T-helper 1 cell (primary cell): ENCODE data around the gene TMTC1.

Source experiments
- DNase-seq, 5 donors: peaks; one replicate each; pipeline ENCODE4 v3.0.0-alpha.2; 2012 to 2020

Gene TMTC1

DNA sequence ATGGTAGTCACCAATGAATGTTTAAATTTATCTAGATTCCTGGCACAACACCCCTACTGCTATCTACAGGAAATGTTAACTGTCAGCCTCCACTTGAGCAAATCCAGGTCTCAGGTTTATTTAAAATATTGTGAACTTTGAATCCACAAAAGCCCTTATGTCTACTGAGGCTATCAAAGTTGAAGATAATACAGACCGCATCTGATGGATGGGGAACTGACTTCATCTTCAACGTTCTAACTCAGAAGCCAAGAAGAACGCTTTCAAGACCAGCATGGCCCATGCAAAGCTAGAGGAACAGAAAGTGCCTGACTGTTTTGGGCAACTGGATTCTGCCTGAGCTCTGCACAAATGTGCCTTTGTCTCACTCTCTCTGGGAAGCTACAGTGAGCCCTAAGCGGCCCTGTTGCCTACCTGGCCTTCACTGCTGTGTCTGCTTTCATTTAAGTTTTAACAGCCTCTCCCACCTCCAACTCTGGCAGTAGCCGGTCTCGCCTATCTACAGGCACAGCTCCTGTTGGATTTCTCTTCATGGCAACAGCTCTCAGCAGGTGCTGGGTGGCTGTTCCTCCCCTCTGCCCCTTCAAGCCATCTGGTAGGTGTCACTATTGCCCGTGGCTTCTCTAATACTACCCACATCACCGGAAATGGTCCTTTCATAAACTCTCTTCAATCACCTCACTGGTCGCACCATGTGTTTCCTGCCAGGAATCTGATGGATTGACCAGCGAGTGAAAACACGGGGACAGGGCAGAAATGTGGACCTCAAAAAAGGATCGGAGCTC, 174.1 kb downstream of the TMTC1 start:
- DNase-seq: no peak

DNA sequence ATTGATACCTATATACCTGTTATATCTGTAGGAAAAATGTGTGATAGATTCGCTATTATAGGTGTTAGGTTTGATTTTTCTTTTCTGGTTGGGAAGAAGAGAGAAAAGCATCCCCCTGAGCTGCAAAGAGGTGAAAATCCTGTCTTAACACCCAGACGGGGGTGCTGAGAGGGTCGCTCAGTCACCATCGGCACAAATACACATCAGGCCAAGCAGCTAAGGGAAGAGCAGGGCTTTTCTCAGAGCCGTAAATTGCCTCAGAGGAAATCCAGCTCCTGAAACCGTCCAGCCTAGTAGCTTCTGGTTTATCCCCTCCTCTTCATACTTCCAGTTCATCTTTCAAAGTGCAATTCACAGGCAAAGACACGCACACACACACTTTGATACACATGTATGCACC, 175.2 kb downstream of the TMTC1 start:
- DNase-seq: no peak

DNA sequence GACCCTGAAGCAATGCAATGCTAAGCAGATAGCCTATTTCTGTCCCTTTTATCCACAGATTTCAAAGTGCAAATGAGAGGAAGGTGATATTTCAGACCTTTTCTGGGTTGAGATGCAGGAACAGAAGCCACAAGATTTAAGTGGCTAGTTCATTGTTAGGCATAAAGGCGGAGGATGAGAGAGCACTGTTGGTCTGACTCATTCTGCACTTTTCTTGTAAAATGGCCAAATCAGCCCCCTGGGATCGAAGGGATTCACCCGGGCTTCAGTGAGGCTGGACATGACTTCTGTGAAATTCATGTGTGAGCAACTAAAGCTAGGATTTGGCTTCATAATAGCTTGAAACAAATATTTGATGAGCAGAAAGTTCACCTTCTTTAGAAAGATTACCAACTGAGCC, 184.4 kb downstream of the TMTC1 start:
- no peak for DNase-seq

DNA sequence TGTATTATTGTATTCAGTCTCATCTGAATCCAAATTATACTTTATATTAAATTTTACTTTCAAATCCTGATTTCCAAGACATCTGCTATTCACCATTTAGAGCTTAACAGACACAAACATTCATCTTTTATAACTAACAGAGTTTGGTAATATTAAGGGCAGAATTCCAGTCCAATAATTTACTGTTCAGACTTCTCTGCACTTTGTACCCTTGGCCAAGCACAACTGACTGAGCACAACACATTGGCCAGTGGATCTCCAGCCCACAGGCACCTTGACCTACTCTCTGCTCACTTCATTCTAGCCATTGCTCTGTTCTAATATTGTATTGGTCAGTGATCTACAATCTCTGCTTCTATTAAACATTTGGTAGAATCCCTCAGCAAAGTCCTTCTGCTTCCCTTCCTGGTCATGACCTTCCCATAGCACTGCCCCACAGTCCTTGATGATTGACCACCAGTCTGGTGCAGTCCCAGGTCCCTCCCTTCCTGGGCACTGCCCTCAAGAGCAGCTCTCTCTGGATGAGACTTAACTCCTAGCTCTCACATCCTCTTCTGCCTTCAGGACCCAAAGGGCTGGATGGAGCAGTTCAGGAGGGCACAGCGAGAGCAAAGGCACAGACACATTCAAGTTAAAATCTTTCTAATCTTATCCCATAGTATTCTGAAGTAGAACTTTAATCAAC, 188.5 kb downstream of the TMTC1 start:
- DNase-seq: no peak

DNA sequence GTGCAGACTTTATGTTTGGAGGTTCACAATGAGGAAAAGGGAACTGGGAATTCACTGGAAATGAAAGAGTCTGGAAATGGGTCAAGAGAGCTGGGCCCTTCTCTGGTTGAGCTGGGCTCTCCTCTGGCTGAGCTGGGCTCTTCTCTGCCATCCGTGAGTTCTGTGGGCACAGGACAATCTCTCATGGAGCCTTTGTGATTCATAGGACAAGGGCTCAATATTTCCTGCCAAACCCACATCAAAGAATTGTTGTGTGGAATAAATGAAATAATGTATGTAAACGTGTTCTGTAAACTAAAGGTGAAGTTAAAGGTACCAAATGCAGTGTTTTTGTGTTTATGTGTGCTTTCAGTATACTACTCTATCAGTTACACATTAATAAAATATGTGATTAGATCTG, 190.7 kb downstream of the TMTC1 start:
- DNase-seq: no peak

DNA sequence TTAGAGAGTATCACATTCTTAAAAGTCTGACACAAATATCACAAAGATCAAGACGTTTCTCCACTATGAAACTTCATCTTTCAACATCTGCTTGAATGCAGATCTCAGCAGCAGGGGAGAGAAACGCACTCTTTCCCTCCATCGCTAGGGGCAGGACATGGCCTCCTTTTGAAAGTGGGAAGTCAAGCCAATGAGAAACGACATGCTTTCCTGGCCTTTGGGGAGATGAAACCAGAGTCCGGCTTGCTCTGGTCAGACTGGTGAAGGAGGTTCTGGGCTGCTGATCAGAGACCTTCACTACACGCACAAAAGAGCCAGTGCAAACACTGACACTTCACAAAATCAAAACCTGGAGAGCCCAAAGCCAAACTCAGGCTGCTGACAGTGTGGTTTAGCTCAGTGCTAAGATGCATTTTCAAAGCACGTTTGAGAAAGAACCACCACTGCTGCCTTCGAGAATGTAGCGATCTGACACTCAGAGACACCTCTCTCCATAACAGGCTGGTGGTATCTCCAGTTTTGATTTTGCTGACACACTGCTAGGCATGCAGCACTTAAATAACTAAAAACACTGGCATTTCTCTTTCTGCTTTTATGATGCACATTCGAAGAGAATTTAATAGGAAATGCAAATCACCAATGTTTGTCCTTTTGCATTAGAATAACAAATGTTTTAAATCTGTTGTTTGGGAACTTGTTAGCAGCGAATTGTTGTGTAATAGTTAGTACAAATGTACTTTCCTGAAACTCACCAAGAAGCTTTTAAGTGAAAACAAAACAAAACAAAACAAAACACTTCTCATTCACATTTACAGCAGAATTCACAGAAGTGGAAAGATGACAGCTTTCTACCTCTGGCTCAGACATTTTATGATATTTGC, 192.4 kb downstream of the TMTC1 start:
- no peak for DNase-seq

DNA sequence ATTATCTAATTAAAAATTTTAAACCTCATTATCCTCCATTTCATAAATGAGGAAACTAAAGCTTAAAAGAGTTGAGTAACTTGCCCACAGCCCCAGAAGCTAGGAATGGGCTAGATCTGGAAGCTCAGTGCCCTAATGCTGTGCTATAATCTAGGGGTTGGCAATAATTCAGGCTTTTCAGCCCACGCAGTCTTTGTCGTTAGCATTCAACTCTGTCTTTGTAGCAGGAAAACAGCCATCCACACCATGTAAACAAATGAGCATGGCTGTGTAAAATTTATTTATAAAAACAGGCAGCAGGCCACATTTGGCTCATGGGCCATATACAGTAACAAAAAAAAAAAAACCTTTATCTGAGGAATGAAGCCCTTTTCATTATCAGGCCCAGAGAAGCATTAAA, 193.9 kb downstream of the TMTC1 start:
- no peak for DNase-seq

DNA sequence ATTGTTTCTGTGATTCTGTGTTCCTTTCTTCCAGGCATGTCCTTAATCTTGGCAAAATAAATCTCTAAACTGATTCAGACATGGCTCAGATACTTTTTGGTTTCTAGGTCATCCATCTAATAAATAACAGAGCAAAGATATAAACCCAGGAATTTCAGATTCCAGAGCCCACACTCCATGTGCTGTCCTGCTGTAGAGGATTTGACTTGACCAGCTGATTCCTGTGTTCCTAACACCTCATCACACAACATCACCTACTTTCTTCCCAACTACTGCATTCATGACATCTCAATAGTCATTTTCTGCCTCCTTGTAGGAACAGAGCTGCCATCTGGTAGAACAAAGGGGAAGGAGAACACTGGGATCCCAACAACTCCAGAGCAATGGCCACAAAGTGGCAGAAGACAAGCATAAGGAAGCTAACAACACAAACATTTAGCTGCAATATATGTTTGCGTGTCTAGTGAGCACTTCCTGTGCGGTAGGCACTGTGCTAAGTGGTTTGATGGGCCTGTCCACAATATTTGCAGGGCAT, 194.4 kb downstream of the TMTC1 start:
- DNase-seq: no peak

DNA sequence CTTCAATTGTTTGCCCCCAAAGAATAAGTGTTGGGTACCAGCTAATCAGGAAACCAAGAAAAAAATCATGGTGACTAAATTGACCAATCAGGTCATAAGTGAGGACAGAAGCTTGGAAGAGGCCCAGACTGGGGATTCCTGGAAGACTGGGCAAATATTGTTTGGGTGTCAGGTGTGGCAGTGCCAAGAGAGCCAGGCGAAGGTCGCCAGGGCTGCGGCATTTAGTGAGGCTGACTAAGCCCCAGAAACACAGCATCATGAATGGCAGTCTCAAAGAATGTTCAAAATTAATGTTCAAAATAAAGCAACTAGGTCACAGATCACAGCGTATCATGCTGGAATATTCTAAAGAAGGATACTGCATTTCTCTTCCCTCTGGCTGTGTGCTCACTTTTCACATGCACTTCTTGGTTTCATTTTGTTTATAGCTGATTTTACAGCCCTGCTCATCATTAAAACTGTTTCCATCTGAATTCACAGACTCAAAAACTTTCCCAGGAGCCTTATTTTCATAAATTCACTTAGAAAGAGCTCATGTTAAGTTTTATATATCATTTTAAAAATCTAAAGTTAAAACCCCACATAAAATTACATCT, 201.0 kb downstream of the TMTC1 start:
- DNase-seq: no peak

DNA sequence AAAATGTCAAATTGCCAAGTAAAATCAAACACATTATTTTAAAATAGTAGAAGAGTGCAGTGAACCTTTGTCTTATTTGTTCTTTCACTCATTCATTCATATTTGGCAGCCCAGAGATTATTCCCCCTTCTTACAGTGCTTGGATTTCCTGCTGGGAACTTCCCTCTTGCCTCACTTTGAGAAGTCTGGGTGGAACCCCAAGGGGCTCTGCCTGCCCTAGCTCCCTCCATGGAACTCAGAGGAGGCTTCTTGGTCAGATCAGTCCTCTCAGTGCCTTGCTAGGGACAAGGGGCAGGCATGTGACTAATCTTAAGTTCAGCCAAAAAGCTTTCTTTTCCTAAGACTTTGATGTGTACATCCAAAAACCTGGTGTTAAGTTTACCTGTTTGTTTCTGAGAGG, 201.6 kb downstream of the TMTC1 start:
- no peak for DNase-seq

DNA sequence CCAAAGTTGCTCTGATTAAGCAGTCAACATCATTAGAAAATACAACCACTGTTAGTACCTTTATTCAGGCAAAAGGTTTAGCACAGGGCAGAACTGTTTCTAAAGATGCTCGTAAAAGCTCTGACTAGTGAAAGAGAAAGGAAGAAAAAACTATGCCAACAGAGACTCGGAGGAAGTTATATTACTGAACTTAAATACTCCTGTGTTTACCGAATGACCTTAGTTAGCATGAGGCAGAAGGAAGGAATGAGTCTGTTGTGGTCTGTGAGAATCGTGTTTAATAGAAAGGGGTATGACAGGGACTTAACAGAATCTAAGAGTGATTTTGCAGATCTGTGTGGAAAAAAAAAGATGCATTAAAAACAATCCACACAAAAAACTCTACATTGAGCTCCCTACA, 202.1 kb downstream of the TMTC1 start:
- no peak for DNase-seq

DNA sequence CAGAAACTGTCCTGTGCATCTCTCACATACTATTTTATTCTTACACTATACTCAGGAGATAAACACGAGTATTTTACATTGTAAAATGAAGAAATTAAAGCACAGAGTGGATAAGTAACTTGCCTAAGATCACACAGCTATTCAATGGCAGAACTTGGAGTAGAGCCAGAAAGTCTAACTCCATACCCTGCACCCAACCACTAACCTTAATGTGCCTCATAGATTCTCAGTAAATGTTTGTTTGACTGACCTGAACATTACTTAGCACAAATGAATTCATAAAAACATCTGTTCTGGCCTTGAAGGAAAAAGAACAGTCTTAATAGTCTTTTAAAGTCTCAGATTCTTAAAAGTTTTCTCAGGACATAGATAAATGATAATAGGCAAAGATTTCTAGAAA, 202.8 kb downstream of the TMTC1 start:
- DNase-seq: no peak

DNA sequence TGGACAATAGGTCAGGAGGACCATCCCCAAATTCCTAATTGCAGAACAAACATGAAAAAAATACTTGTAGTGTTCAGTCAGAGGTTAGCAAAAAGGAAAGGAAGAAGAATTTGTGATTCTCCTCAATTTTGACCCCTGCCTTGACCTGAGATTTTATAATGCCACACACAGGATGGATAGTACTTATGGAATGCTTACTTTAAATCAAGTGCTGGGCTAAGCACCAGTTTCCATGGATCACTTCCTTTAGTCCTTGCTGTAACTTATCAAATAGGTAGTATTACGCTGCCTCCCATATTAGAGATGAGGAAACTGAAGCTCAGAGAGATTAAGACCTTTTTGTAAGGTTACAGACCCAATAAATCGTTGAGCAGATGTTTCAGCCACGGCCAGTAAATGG, 205.0 kb downstream of the TMTC1 start:
- no peak for DNase-seq

DNA sequence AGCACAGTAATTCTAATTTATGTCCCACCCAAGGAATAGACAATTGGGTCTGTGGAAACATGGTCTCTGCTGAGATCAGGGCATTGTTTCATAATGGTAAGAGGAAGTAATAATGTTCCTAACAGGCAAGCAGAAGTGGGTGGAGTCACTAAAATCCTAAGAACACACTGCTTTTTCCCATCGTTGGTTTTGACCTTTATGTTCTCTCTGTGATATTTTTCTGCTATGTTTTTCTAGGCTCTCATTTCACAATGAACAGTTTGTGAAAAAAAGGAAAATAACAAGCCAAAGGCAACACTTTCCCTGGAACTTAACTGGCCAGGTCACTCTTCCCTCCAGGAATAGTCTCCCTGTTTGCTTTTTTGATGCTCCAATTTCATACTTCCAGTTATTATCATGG, 205.7 kb downstream of the TMTC1 start:
- DNase-seq: no peak

DNA sequence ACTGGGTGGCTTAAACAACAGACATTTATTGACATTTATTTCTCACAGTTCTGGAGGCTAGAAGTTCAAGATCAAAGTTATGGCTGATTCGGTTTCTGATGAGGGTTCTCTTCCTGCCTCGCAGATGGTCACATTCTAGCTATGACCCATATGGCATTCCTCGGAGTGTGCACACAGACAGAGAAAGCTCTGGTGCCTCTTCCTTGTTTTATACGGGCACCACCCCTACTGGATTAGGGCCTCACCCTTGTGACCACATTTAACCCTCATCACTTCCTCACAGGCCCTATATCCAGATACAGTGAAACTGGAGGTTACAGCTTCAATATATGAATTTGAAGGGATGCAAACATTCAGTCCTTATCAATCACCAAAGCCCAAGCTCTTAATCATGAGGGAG, 209.2 kb downstream of the TMTC1 start:
- DNase-seq: no peak

DNA sequence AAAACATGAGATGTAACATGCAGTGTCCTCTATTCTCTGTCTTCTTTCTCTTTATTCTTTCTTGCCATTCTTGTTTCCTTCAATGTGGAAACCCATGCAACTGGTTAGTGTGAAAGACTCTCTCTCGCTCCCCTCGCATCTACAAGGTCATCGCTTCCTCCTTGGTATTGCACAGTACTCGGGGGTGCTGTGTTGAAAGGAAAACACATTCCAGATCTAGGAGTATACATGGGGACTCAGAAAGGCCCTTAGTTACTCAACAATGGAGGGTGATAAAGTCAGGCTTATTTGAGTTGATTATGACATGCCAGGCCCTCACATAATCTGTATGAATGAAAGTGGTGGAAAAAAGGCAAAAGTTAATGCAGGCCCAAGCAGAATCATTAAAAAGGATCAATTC, 210.8 kb downstream of the TMTC1 start:
- no peak for DNase-seq

DNA sequence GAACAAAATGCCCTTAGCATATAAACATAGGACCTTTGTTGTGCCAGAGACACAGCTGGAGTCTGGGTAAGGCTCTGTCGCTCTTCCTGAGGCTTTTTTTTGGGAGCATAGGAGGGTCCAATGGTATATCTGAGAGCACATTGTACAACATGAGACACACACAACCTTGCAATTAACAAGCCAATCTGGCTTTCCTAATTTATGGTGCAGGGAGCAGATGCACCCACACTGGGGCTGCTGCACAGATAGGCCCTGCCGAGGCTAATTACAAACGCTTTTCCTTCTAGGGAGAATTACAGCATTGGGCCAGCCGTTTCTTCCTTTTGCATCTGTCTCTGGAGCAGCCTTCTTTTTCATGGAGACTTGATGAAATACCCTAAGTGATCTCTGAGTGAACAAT, 211.3 kb downstream of the TMTC1 start:
- DNase-seq: no peak

DNA sequence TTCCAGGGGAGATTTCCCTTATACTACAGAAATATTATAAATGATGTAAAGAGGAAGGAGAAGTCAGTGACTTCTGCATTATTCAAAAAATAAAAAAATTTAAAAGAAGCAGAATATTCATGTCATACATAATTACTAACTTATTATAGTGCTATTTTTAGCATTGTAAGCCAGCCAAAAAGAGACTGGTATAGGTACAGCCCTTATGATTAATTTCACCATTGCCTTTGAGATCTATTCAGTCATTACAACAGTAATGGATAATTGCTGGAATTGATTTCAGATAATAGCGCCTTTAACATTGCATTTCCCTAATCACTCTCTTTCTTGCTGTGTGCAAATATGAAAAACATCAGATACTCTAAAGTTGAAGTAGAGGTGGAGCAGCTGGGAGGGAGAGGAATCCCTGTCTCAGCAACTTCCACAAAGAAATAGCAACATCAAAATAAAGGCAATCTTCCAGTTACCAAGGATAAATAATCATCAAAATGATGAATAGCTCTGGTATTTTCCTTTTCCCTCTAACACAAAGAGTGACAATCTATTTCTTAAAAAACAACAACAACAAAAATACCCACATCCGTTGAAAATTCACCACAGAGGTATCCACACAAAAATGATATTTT, 214.5 kb downstream of the TMTC1 start:
- DNase-seq: no peak

DNA sequence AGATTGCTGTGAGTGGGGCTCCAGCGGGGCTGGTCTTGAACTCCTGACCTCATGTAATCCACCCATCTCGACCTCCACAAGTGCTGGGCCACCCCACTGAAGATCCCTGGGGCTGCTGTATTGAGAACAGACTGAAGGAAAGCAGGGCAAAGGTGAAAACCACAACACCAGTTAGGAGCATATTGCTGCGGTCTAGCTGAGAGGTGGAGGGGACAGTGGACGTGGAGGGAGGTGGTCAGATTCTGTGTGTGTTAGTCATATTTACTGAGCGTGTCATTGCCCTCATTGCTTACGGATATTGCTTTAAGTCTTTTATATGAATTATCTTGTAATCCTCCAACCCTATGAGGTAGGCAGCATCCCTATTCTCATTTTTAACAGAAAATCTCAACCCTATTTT, 217.3 kb downstream of the TMTC1 start:
- DNase-seq: no peak

DNA sequence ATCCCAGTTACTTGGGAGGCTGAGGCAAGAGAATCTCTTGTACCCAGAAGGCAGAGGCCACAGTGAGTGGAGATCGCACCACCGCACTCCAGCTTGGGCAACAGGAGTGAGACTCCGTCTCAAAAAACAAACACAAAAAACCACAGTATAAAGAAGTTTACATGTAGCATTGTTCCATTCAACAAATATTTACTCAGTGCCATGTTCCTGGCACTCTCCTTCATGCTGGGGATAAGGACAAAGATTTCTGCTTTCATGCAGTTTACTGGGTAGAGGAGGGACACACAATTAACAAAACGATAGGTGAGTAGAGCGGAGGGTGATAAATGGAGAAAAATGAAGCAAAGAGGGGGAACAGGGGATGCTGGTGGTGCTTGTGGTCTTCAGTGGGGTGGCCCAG, 218.0 kb downstream of the TMTC1 start:
- no peak for DNase-seq

DNA sequence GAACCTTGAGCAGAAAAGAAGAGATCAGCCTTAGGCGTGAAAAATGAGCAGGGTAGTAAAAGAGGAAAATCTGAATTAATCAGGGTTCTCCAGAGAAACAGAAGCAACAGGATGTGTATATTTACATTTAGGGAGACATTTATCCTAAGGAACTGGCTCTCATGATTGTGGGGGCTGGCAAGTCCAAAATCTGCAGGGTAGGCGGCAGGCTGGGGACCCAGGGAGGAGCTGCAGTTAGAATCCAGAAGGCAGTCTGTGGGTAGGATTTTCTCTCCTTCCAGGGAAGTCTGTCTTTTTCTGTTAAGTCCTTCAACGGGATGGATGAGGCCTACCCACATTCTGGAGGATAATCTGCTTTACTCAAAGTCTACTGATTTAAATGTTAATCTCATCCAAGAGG, 218.8 kb downstream of the TMTC1 start:
- no peak for DNase-seq

DNA sequence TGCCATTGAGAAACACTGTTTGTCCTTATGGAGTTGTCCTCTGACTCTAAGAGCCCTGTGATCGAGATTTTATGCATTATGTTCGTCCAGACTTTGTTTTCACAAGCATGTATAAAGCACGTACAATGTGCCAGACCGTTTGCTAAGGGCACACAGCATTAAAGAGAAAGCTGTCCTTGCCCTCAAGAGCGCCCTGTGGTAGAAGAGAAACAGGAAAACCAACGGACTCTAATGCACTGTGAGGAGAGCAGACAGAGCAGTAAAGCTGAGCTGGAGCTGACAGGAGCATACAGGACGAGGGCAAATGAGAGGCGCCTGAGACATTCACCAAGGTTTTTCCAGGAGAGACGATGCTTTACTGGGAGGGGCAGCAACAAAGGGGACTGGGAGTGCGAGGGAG, 220.1 kb downstream of the TMTC1 start:
- DNase-seq: no peak

DNA sequence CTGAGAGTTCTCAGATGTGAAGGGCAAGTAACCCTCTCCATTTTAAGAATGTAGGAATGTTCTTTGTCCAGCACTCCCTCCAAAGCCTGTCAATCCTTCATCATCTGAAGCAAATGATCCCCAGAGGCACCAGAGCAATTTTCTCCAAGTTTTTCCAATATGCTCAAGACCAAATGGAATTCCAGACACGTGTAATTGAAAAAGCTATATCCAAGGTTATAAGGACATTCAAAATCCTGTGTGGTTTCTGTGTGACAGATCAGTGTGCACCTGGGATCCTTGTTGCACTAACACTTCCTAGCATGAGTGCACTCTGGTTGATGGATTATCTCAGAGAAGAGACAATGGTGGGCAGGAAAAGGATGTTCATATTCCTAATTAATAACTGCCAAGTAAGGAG, 220.7 kb downstream of the TMTC1 start:
- no peak for DNase-seq
